CD4-positive, CD25-positive, alpha-beta regulatory T cell (primary cell): ENCODE data around the gene CTBP2. TPM values are rescaled to one million over a fixed set of nuclear protein-coding genes. Genes with fewer than 3 reads are reported as not detected.

Experiments used
- ATAC-seq, 2 donors: fragments of 150-1000 bp; cut with Tn5 transposase; one replicate each; pipeline ENCODE4 v1.10.0; 2021; ENCODE audit warnings: low read depth in 2 of 2, moderate number of reproducible peaks in 2 of 2, moderate library complexity in 1 of 2
- DNase-seq, 3 donors: peaks; one replicate each; pipeline versions ENCODE4 v3.0.0 to v3.0.0-alpha.2; 2012 to 2022; ENCODE audit warnings: mixed read lengths in 1 of 3
- H3K27ac ChIP-seq: one replicate; pipeline ENCODE4 v1.7.0; 2013; ENCODE audit warnings: mild to moderate bottlenecking, low read length; ENCODE audit not compliant: insufficient read depth, poor library complexity, severe bottlenecking
- H3K27me3 ChIP-seq: one replicate; pipeline ENCODE4 v1.7.0; 2013; ENCODE audit warnings: low read length; ENCODE audit not compliant: control insufficient read depth, insufficient read depth
- H3K36me3 ChIP-seq: one replicate; pipeline ENCODE4 v1.7.0; 2013; ENCODE audit warnings: mild to moderate bottlenecking, low read length, moderate library complexity; ENCODE audit not compliant: control insufficient read depth, insufficient read depth
- H3K4me1 ChIP-seq: 2 replicates; pipeline ENCODE4 v1.7.0; 2013; ENCODE audit warnings: mild to moderate bottlenecking, low read length; ENCODE audit not compliant: insufficient read depth, control insufficient read depth, poor library complexity, severe bottlenecking
- H3K4me3 ChIP-seq: one replicate; pipeline ENCODE4 v1.7.0; 2013; ENCODE audit warnings: low read depth, mild to moderate bottlenecking, low read length, moderate library complexity
- H3K9me3 ChIP-seq, 2 experiments: 1 replicate in 1 of 2; 2 replicates in 1 of 2; pipeline ENCODE4 v1.7.0; 2013; ENCODE audit warnings: low read length in 2 of 2, mild to moderate bottlenecking in 1 of 2, moderate library complexity in 1 of 2; ENCODE audit not compliant: control insufficient read depth in 2 of 2
- H3K27ac Mint-ChIP-seq, 3 donors: one replicate each; pipeline ENCODE4 v1.8.0; 2020 to 2022; ENCODE audit warnings: mild to moderate bottlenecking in 3 of 3, mixed read lengths in 3 of 3, moderate library complexity in 2 of 3
- H3K27me3 Mint-ChIP-seq: one replicate; pipeline ENCODE4 v1.8.0; 2022; ENCODE audit warnings: mild to moderate bottlenecking, mixed read lengths
- H3K36me3 Mint-ChIP-seq: one replicate; pipeline ENCODE4 v1.8.0; 2020; ENCODE audit warnings: mixed read lengths
- H3K4me1 Mint-ChIP-seq, 4 donors: one replicate each; pipeline ENCODE4 v1.8.0; 2020 to 2022; ENCODE audit warnings: mixed read lengths in 4 of 4, mild to moderate bottlenecking in 1 of 4
- H3K4me3 Mint-ChIP-seq, 4 donors: one replicate each; pipeline ENCODE4 v1.8.0; 2020 to 2022; ENCODE audit warnings: mild to moderate bottlenecking in 4 of 4, mixed read lengths in 4 of 4, moderate library complexity in 3 of 4
- H3K9me3 Mint-ChIP-seq, 7 donors: one replicate each; pipeline ENCODE4 v1.8.0; 2020 to 2022; ENCODE audit warnings: mixed read lengths in 7 of 7, mild to moderate bottlenecking in 3 of 7, moderate library complexity in 2 of 7
- polyA plus RNA-seq, 4 donors: library from polyadenylated mRNA; unstranded; fragments of 300-500 nt; fragmentation: Illumina TruSeq; gene quantifications; one replicate each; pipeline ENCODE4 v1.2.3, GENCODE V29; 2021
- total RNA-seq: library from RNA; stranded (reverse); gene quantifications from one replicate; pipeline ENCODE4 v1.2.3, GENCODE V29; 2022

CTBP2 gene
- total and polyA plus RNA-seq, 5 donors from 2014 or later: 0.10 to 0.49 (median 0.13) TPM; not detected in 2

DNA sequence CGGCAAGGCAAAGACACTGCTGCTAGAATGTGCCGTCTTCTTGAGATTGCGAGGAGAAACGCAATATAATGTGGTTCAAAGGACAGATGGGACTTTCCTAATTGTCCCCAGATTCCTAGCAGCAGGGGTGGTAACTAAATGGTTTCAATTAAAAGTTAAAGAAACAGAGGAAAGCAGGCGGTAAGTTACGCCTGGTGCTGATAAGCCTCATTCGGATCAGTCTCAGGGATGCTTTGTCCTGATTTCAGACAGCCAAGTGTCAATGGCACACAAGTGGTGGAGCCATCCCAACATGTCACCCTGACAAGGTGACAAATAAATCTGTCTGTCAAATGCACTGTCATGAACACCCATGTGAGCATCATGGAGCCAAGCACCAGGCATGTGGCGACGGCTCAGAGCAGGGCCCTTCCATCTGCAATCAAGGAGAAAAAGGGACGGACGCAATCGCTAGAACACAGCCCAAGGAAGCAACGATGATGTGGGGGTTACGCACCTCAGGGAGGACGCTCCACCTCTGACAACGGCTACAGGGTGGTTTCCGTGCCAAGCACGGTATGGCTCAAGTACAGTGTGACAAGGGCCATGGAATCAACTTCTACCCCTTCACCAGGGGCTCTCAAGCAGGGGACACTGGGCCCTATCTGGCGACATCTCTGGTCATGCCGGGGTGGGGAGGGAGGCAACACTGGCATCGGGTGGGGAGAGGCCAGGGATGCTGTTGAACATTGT, 66.2 kb downstream of the CTBP2 start:
- no peak for ATAC-seq
- Mint-ChIP-seq H3K27me3 (no peaks in the 10 kb centered on the region), H3K4me3 (no peak overlapping the region), H3K36me3 (no peaks in the 10 kb centered on the region), H3K27ac (no peak overlapping the region), H3K4me1 (no peaks in the 10 kb centered on the region), H3K9me3 (no peaks in the 10 kb centered on the region)
- Histone ChIP-seq H3K27ac (no peak overlapping the region), H3K36me3 (no peaks in the 10 kb centered on the region), H3K4me1 (no peaks in the 10 kb centered on the region), H3K27me3 (no peaks in the 10 kb centered on the region), H3K9me3 (no peaks in the 10 kb centered on the region), H3K4me3 (no peak overlapping the region)
- no peak for DNase-seq

DNA sequence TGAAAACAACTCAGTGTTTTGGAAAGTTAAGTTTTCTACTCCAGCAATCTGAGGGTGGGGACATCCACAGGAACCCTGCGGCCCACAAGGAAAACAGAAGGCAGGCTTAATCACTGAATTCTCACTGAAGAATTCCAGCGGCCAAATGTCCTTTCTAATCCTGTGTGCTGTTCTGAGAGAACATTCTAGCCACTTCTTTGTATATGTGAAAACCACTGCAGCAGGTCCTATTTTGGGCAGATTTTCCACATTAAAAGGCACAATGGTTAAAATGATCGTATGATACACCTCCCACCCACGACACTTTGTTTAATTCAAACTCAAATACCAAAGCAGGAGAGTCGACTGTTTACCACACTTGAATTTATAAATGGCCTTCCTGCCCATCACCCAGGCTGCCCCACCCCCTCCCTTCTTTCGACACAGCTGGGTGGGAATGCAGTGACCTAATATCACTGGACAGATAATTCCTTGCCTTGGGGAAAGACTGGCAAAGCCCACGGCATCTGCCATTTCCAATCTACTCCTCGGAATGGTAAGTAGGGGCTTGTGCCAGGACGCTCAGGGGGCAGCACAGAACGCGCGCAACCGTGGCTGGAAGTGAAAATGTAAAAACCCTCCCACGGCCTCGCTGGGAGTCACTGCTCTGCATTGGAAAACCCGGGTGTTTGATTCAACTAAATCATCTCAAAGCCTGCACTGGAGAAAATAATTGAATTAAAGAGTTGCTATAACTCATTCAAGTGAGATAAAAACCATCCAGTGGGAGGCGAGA, 67.0 kb downstream of the CTBP2 start:
- Histone ChIP-seq H3K4me3 (no peak overlapping the region), H3K27me3 (no peaks in the 10 kb centered on the region), H3K9me3 (no peaks in the 10 kb centered on the region), H3K27ac (no peak overlapping the region), H3K36me3 (no peaks in the 10 kb centered on the region), H3K4me1 (no peaks in the 10 kb centered on the region)
- H3K4me1 Mint-ChIP-seq: no peaks in the 10 kb centered on the region
- H3K36me3 Mint-ChIP-seq: no peaks in the 10 kb centered on the region
- DNase-seq (no peak), ATAC-seq (no peak)
- no peaks in the 10 kb centered on the region for H3K27me3 Mint-ChIP-seq
- H3K9me3 Mint-ChIP-seq: no peaks in the 10 kb centered on the region
- no peak overlapping the region for H3K27ac Mint-ChIP-seq
- H3K4me3 Mint-ChIP-seq: no peak overlapping the region

- no peaks in the 10 kb centered on the region for H3K36me3 Mint-ChIP-seq
- H3K4me1 ChIP-seq: no peaks in the 10 kb centered on the region
- no peaks in the 10 kb centered on the region for H3K27me3 Mint-ChIP-seq
- H3K4me1 Mint-ChIP-seq: no peaks in the 10 kb centered on the region
- no peak overlapping the region for H3K4me3 Mint-ChIP-seq
- H3K9me3 Mint-ChIP-seq: no peaks in the 10 kb centered on the region
- no peaks in the 10 kb centered on the region for H3K36me3 ChIP-seq
- ATAC-seq (no peak), DNase-seq (no peak)
- no peak overlapping the region for H3K27ac Mint-ChIP-seq
- no peak overlapping the region for H3K27ac ChIP-seq
- H3K27me3 ChIP-seq: no peaks in the 10 kb centered on the region
- no peaks in the 10 kb centered on the region for H3K9me3 ChIP-seq
- H3K4me3 ChIP-seq: no peak overlapping the region
These were observed 67.8 kb downstream of the CTBP2 start for GRCh38 chr10:125092564-125093031.

GRCh38 chr10:125091891-125092290, 68.5 kb downstream of the CTBP2 start:
- H3K36me3 Mint-ChIP-seq: no peaks in the 10 kb centered on the region
- Histone ChIP-seq H3K27ac (no peak overlapping the region), H3K4me1 (no peaks in the 10 kb centered on the region), H3K4me3 (no peak overlapping the region), H3K36me3 (no peaks in the 10 kb centered on the region), H3K9me3 (no peaks in the 10 kb centered on the region), H3K27me3 (no peaks in the 10 kb centered on the region)
- H3K4me3 Mint-ChIP-seq: no peak overlapping the region
- no peaks in the 10 kb centered on the region for H3K4me1 Mint-ChIP-seq
- H3K27ac Mint-ChIP-seq: no peak overlapping the region
- ATAC-seq: no peak
- no peaks in the 10 kb centered on the region for H3K9me3 Mint-ChIP-seq
- DNase-seq: no peak
- H3K27me3 Mint-ChIP-seq: no peaks in the 10 kb centered on the region

GRCh38 chr10:125089469-125089868, 70.9 kb downstream of the CTBP2 start:
- Histone ChIP-seq H3K4me3 (no peak overlapping the region), H3K4me1 (no peaks in the 10 kb centered on the region), H3K9me3 (no peaks in the 10 kb centered on the region), H3K36me3 (no peaks in the 10 kb centered on the region), H3K27ac (no peak overlapping the region), H3K27me3 (no peaks in the 10 kb centered on the region)
- H3K27ac Mint-ChIP-seq: no peak overlapping the region
- no peak for DNase-seq
- no peaks in the 10 kb centered on the region for H3K4me1 Mint-ChIP-seq
- no peak for ATAC-seq
- H3K9me3 Mint-ChIP-seq: no peaks in the 10 kb centered on the region
- H3K27me3 Mint-ChIP-seq: no peaks in the 10 kb centered on the region
- H3K4me3 Mint-ChIP-seq: no peak overlapping the region
- no peaks in the 10 kb centered on the region for H3K36me3 Mint-ChIP-seq

DNA sequence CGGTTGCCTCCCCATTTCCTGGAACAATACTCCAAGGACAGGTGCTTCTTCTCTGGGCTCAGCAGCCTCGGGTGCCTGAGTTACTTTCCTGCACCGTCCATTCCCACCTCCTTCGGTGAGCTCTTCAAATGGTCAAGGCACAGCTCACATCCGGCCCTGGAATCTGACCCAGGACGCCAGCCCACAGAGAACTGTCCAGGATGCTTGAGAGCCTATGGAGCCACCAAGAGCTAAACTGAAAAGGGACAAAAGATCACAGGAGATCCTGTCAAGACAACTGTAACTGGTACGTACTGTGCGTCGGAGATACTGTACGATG, 72.5 kb downstream of the CTBP2 start:
- Mint-ChIP-seq H3K27ac (no peak overlapping the region), H3K4me1 (no peaks in the 10 kb centered on the region), H3K9me3 (peaks cover 0 to 1% (median 0%) of the 10 kb centered on the region in 7 donors), H3K27me3 (no peaks in the 10 kb centered on the region), H3K36me3 (no peaks in the 10 kb centered on the region), H3K4me3 (no peak overlapping the region)
- no peaks in the 10 kb centered on the region for H3K4me1 ChIP-seq
- DNase-seq (no peak), ATAC-seq (no peak)
- no peaks in the 10 kb centered on the region for H3K36me3 ChIP-seq
- no peak overlapping the region for H3K27ac ChIP-seq
- no peaks in the 10 kb centered on the region for H3K27me3 ChIP-seq
- no peak overlapping the region for H3K4me3 ChIP-seq
- no peaks in the 10 kb centered on the region for H3K9me3 ChIP-seq

GRCh38 chr10:125087191-125087896, 73.0 kb downstream of the CTBP2 start:
- H3K4me3 ChIP-seq: no peak overlapping the region
- no peaks in the 10 kb centered on the region for H3K36me3 ChIP-seq
- no peak overlapping the region for H3K4me3 Mint-ChIP-seq
- H3K27me3 ChIP-seq: no peaks in the 10 kb centered on the region
- H3K4me1 Mint-ChIP-seq: no peaks in the 10 kb centered on the region
- DNase-seq (no peak), ATAC-seq (no peak)
- H3K27ac Mint-ChIP-seq: no peak overlapping the region
- H3K27ac ChIP-seq: no peak overlapping the region
- no peaks in the 10 kb centered on the region for H3K36me3 Mint-ChIP-seq
- no peaks in the 10 kb centered on the region for H3K4me1 ChIP-seq
- H3K9me3 ChIP-seq: no peaks in the 10 kb centered on the region
- peaks cover 0 to 1% (median 0%) of the 10 kb centered on the region in 7 donors for H3K9me3 Mint-ChIP-seq
- H3K27me3 Mint-ChIP-seq: no peaks in the 10 kb centered on the region
